HepG2 (cell line): Measurements from ENCODE around the gene DSCAML1. TPM values are rescaled to one million over a fixed set of nuclear protein-coding genes. Genes with fewer than 3 reads are reported as not detected.

Source experiments
- ATAC-seq: fragments of 200-7000 bp; cut with Tn5 transposase; 3 replicates; pipeline ENCODE4 v1.9.1; 2020; ENCODE audit warnings: mild to moderate bottlenecking, moderate library complexity
- BruUV-seq: library from RNA; stranded (reverse); fragments of 400-500 nt; replicated peaks from 2 replicates; lab custom pipeline; 2021; lab: Mats Ljungman, UMichigan
- CTCF ChIA-PET: fragments of 300-600 bp; formaldehyde crosslinking; extraction: SDS; loops from one replicate; lab custom pipeline; 2021; ENCODE audit warnings: low total read pairs, inconsistent platforms, low intra/inter-chr PET ratio; lab: Yijun Ruan, JAX
- POLR2A ChIA-PET: fragments of 350-600 bp; sonication (Branson Sonifier 250); formaldehyde crosslinking; loops from one replicate; lab custom pipeline; 2020; ENCODE audit warnings: antibody characterized with exemption, inconsistent platforms; lab: Yijun Ruan, JAX
- DNase-seq: peaks from one replicate; pipeline ENCODE4 v3.0.0-alpha.2; 2015; ENCODE audit warnings: low spot score
- FAIRE-seq: peaks from 3 replicates; lab custom pipeline; 2011; peaks lifted over from hg19 to GRCh38; lab: Jason Lieb, UNC
- H2AFZ ChIP-seq: one replicate; pipeline ENCODE4 v1.6.1; 2011; ENCODE audit warnings: low read length, inconsistent platforms
- H3K27ac ChIP-seq: fragments of 300-600 bp; 3 replicates; pipeline ENCODE4 v1.8.0; 2011; ENCODE audit warnings: mixed run types, mild to moderate bottlenecking, mixed read lengths, low read length, inconsistent platforms; ENCODE audit not compliant: insufficient read depth; ENCODE audit errors: extremely low read length
- H3K27me3 ChIP-seq, 2 experiments: fragments of 200-600 bp in 1 of 2; 2 replicates in 1 of 2; 3 replicates in 1 of 2; pipeline versions ENCODE4 v1.6.0 to v1.8.0; 2011; ENCODE audit warnings: low read length in 2 of 2, mild to moderate bottlenecking in 2 of 2, moderate library complexity in 2 of 2, inconsistent platforms in 1 of 2; ENCODE audit not compliant: insufficient read depth in 2 of 2, control insufficient read depth in 1 of 2
- H3K36me3 ChIP-seq, 2 experiments: fragments of 200-600 bp in 1 of 2; replicated peaks in 1 of 2; 2 replicates in 1 of 2; 3 replicates in 1 of 2; pipeline versions ENCODE4 v1.5.1 to v1.8.0; 2011; ENCODE audit warnings: low read length in 2 of 2, inconsistent platforms in 1 of 2; ENCODE audit not compliant: insufficient read depth in 2 of 2, control insufficient read depth in 1 of 2
- H3K4me1 ChIP-seq: 2 replicates; pipeline ENCODE4 v1.5.1; 2012; ENCODE audit warnings: low read length, inconsistent platforms; ENCODE audit not compliant: insufficient read depth
- H3K4me2 ChIP-seq: 2 replicates; pipeline ENCODE4 v1.6.0; 2011; ENCODE audit warnings: low read depth, low read length, inconsistent platforms
- H3K4me3 ChIP-seq, 3 experiments: fragments of 200-600 bp in 1 of 3; sonication (generic), shearing (Covaris generic) in 1 of 3; replicated peaks in 1 of 3; 2 replicates each; pipeline ENCODE4 v1.5.1; 2011 to 2016; ENCODE audit warnings: low read length in 3 of 3, inconsistent platforms in 2 of 3, low read depth in 2 of 3, mild to moderate bottlenecking in 2 of 3, control low read depth in 1 of 3, mixed read lengths in 1 of 3; ENCODE audit not compliant: insufficient read depth in 1 of 3
- H3K79me2 ChIP-seq: one replicate; pipeline ENCODE4 v1.6.1; 2011; ENCODE audit warnings: low read length, inconsistent platforms; ENCODE audit not compliant: insufficient read depth
- H3K9ac ChIP-seq: 2 replicates; pipeline ENCODE4 v1.6.0; 2011; ENCODE audit warnings: mild to moderate bottlenecking, low read depth, low read length, inconsistent platforms; ENCODE audit not compliant: insufficient read depth
- H3K9me3 ChIP-seq: 2 replicates; pipeline ENCODE4 v1.5.1; 2012; ENCODE audit warnings: mild to moderate bottlenecking, low read length
- H4K20me1 ChIP-seq: 2 replicates; pipeline ENCODE4 v1.6.0; 2011; ENCODE audit warnings: inconsistent platforms, mild to moderate bottlenecking, low read length, moderate library complexity; ENCODE audit not compliant: insufficient read depth
- AFF4 ChIP-seq: sonication (generic); formaldehyde crosslinking; IDR thresholded peaks from 2 replicates; pipeline ENCODE4 v1.4.0; 2020; ENCODE audit warnings: missing genetic modification reagents
- BCLAF1 ChIP-seq: fragments of 450-650 bp; IDR thresholded peaks from 2 replicates; pipeline ENCODE4 v1.6.1; 2017; ENCODE audit warnings: mild to moderate bottlenecking
- FOXP4 ChIP-seq: sonication (generic); formaldehyde crosslinking; IDR thresholded peaks from 2 replicates; pipeline ENCODE4 v1.4.0; 2020; ENCODE audit warnings: missing genetic modification reagents
- HMG20B ChIP-seq: conservative IDR thresholded peaks from 2 replicates; pipeline ENCODE4 v1.6.1; 2016; ENCODE audit warnings: missing genetic modification reagents, missing compliant biosample characterization
- KDM6A ChIP-seq: IDR thresholded peaks from 2 replicates; pipeline ENCODE4 v1.6.1; 2016; ENCODE audit warnings: low read depth
- MAFG ChIP-seq: sonication (generic); formaldehyde crosslinking; IDR thresholded peaks from 2 replicates; pipeline ENCODE4 v1.5.1; 2020; ENCODE audit warnings: mild to moderate bottlenecking, missing genetic modification reagents
- PHF20 ChIP-seq: sonication (generic); formaldehyde crosslinking; IDR thresholded peaks from 2 replicates; pipeline ENCODE4 v1.5.0; 2020; ENCODE audit warnings: mild to moderate bottlenecking, missing genetic modification reagents
- PLSCR1 ChIP-seq: sonication (generic); formaldehyde crosslinking; IDR thresholded peaks from 2 replicates; pipeline ENCODE4 v1.5.0; 2020; ENCODE audit warnings: missing genetic modification reagents, mild to moderate bottlenecking, borderline replicate concordance
- POLR2A ChIP-seq, 2 experiments: IDR thresholded peaks; 2 replicates each; pipeline ENCODE4 v1.6.1; 2011; ENCODE audit warnings: low read depth in 2 of 2, low read length in 2 of 2, mild to moderate bottlenecking in 1 of 2, moderate library complexity in 1 of 2; ENCODE audit not compliant: insufficient read depth in 1 of 2
- RFXANK ChIP-seq: IDR thresholded peaks from 2 replicates; pipeline ENCODE4 v1.6.1; 2016
- YEATS4 ChIP-seq: sonication (generic); formaldehyde crosslinking; IDR thresholded peaks from 2 replicates; pipeline ENCODE4 v1.4.0; 2020; ENCODE audit warnings: missing genetic modification reagents, borderline replicate concordance
- ZHX1 ChIP-seq: sonication (generic); formaldehyde crosslinking; IDR thresholded peaks from 2 replicates; pipeline ENCODE4 v1.8.1; 2022; ENCODE audit warnings: low read depth, mild to moderate bottlenecking, missing genetic modification reagents
- ZNF747 ChIP-seq: sonication (generic); formaldehyde crosslinking; IDR thresholded peaks from 2 replicates; pipeline ENCODE4 v1.8.1; 2023; ENCODE audit warnings: missing genetic modification reagents, mild to moderate bottlenecking, borderline replicate concordance
- WGBS: methylation state at CpG from one replicate; pipeline ENCODE4 v1.1.6; 2017; ENCODE audit warnings: low lambda C conversion rate; 5-methylcytosine and 5-hydroxymethylcytosine counted together
- in situ Hi-C: cut with HindIII; loops from 2 replicates; pipeline ENCODE4 v1.10.0; 2017; ENCODE audit warnings: low pct_unique_long_range_greater_than_20kb; ENCODE audit not compliant: extremely low pct_ligation_motif_present
- intact Hi-C: fragments of 100-400 bp; cut with micrococcal nuclease; formaldehyde crosslinking; loops from one replicate; pipeline ENCODE4 v1.10.0; 2022; ENCODE audit not compliant: unreplicated experiment
- polyA plus RNA-seq, 8 experiments: library from polyadenylated mRNA; depleted of rRNA in 3 of 8; stranded (reverse) in 7 of 8; unstranded in 1 of 8; fragments of >200 nt; fragmentation: Illumina TruSeq in 4 of 8; extraction: Trizol in 4 of 8; gene quantifications; 2 replicates each; pipeline versions ENCODE4 v1.2.1 to v1.2.3, GENCODE V29; 2011 to 2016; ENCODE audit warnings: low read depth in 4 of 8, missing spikeins in 1 of 8, mixed read lengths in 1 of 8; ENCODE audit not compliant: insufficient read depth in 1 of 8
- total RNA-seq, 5 experiments: library from RNA; depleted of rRNA; stranded (reverse); fragments of >200 nt; fragmentation: Illumina TruSeq; extraction: Trizol; gene quantifications; 2 replicates each; pipeline ENCODE4 v1.2.3, GENCODE V29; 2016; ENCODE audit warnings: low read depth in 1 of 5

The DSCAML1 gene
- total and polyA plus RNA-seq, 2 of the 13 experiments (the other 11 are each of a cell fraction or from before 2014, with no cell fraction given): 0.29 to 0.40 TPM

- ATAC-seq (no peak), FAIRE-seq (no peak), DNase-seq (no peak)
- intact Hi-C loops (no loop called here), in situ Hi-C loops (no loop called here)
- H3K27ac ChIP-seq: no peak overlapping the region
- ChIA-PET CTCF (no interaction called here), POLR2A (no interaction called here)
- BruUV-seq: no TSS peak
- no peaks in the 10 kb centered on the region for H3K79me2 ChIP-seq
- no peaks in the 10 kb centered on the region for H4K20me1 ChIP-seq
- no peaks in the 10 kb centered on the region for H3K4me1 ChIP-seq
- H2AFZ ChIP-seq: no peak overlapping the region
- 64% methylated on average over 9 of the region's 15 CpGs for WGBS
- H3K4me2 ChIP-seq: no peak overlapping the region
- TF ChIP-seq RFXANK (CRISPR knock-in tag): no peak
- TF ChIP-seq BCLAF1: no peak
- TF ChIP-seq YEATS4 (CRISPR knock-in tag): no peak
- TF ChIP-seq KDM6A (CRISPR knock-in tag): no peak
- no peak for TF ChIP-seq AFF4 (CRISPR knock-in tag)
- TF ChIP-seq HMG20B: no peak
- TF ChIP-seq MAFG: no peak
- no peak for TF ChIP-seq ZNF747 (CRISPR knock-in tag)
- no peak for TF ChIP-seq PHF20 (CRISPR knock-in tag)
- TF ChIP-seq ZHX1 (CRISPR knock-in tag): no peak
- TF ChIP-seq PLSCR1 (CRISPR knock-in tag): no peak
- no peak for TF ChIP-seq FOXP4 (CRISPR knock-in tag)
- no peak for TF ChIP-seq POLR2A (IDR thresholded peaks at IDR 0.05; ENCODE audit: insufficient read depth in 1 of 2, low read depth in 2 of 2, low read length in 2 of 2)
- no peaks in the 10 kb centered on the region for H3K9me3 ChIP-seq
- H3K9ac ChIP-seq: no peak overlapping the region
- H3K27me3 ChIP-seq: peaks cover 0 to 7% of the 10 kb centered on the region in 2 experiments; a peak in 3 of 5 replicates
- no peak overlapping the region for H3K4me3 ChIP-seq
- no peaks in the 10 kb centered on the region for H3K36me3 ChIP-seq
Observed at GRCh38 chr11:117480221-117480620, 316.8 kb downstream of the DSCAML1 start.
